ENCODE results near the gene TSPAN9. TPM values are rescaled to one million over a fixed set of nuclear protein-coding genes. Genes with fewer than 3 reads are reported as not detected.

TSPAN9 gene
- total RNA-seq, 3 donors from 2014 or later (not counting 1 experiment from before 2014, with no cell fraction given) = 0.86 to 1.6 (median 1.1) TPM

DNA sequence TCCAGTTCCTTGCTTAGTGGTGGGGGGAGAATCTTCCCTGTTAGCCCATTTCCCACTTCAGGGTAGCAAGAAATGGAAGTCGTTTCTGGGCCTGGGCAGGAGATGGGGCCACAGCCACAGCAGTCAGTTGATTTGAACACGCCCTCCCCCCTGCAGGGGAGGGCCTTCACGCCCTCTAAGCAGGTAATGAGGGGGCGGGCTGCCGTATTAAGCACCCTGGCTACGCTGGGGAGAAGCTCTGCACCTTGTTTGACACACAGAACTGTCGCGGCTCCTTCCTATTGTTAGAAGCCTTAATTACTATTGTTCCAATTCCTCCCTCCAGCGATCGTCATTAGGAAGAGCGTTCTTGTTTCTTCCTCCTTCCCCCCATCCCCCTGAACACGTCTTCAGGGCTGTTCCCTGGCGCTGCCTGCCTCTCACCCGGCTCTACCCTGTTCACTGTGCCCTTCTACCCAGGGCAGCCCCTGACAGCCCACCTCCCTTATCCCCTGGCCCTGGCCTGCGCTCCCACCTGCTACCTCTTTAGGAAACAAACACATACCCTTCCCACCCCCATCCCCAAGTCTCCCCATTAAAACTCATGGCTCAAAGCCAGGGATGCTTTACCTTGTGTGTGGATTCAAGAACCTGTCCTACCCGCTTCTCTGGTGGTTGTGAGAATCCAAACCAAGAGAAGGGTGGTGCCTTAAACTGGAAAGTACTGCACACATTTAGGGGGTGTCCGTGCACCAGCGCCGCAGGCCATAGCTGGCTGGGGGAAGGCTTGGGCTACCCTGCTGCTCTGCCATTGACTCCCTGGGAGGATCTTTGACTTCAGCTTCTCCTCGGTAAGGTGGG, 137.6 kb downstream of the TSPAN9 start:
- Histone ChIP-seq H3K27me3 (ENCODE audit: control insufficient read depth, insufficient read depth, low read length) (no peaks in the 10 kb centered on the region), H3K9me3 (ENCODE audit: control insufficient read depth, insufficient read depth, low read length) (no peaks in the 10 kb centered on the region), H3K36me3 (ENCODE audit: control insufficient read depth, insufficient read depth, low read length) (no peaks in the 10 kb centered on the region), H3K4me1 (ENCODE audit: control insufficient read depth, insufficient read depth, low read length) (no peaks in the 10 kb centered on the region), H3K4me3 (ENCODE audit: low read length) (no peak overlapping the region), H3K27ac (ENCODE audit: low read length) (no peak overlapping the region)
- H3K27ac Mint-ChIP-seq = no peak overlapping the region
- TF ChIP-seq, protein P1, sequence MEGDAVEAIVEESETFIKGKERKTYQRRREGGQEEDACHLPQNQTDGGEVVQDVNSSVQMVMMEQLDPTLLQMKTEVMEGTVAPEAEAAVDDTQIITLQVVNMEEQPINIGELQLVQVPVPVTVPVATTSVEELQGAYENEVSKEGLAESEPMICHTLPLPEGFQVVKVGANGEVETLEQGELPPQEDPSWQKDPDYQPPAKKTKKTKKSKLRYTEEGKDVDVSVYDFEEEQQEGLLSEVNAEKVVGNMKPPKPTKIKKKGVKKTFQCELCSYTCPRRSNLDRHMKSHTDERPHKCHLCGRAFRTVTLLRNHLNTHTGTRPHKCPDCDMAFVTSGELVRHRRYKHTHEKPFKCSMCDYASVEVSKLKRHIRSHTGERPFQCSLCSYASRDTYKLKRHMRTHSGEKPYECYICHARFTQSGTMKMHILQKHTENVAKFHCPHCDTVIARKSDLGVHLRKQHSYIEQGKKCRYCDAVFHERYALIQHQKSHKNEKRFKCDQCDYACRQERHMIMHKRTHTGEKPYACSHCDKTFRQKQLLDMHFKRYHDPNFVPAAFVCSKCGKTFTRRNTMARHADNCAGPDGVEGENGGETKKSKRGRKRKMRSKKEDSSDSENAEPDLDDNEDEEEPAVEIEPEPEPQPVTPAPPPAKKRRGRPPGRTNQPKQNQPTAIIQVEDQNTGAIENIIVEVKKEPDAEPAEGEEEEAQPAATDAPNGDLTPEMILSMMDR (IDR thresholded peaks at IDR 0.05) = no peak
- no peaks in the 10 kb centered on the region for H3K36me3 Mint-ChIP-seq
- H3K27me3 Mint-ChIP-seq (ENCODE audit: low read depth in 2 of 2) = peaks cover 0 to 7% of the 10 kb centered on the region in 2 donors
- ATAC-seq = no peak
- DNase-seq = no peak
- 72% methylated on average over 20 of the region's 20 CpGs for WGBS (ENCODE audit: insufficient coverage)
- no peak overlapping the region for H3K4me3 Mint-ChIP-seq
- no peaks in the 10 kb centered on the region for H3K4me1 Mint-ChIP-seq
- H3K9me3 Mint-ChIP-seq = no peaks in the 10 kb centered on the region
- intact Hi-C loops (cut with micrococcal nuclease) = no loop called here

DNA sequence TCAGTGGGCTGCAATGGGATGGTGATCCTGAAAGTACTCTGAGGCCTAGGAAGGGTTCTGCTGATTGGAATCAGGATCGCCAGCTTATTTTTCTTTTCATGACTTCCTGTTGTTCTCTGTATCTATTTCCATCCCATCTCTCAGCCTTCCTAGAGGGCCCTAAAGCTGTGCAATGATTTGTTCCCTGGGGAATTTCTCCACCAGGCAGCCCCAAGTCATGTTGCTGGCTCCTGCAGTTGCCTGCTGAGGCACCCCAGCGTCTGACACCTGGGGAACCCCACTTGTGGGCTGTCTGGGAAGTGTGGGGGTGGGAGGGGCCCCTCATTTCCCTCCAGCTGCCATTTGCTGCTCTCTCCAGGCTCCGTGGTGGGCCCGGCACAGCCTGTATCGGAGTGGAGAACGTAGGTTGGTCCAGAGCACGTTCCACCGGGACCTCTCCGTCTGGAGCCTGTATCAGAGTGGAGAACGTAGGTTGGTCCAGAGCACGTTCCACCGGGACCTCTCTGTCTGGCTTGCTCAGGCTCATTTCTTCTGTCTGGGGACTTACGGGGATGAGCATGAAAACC, 138.3 kb downstream of the TSPAN9 start:
- no peaks in the 10 kb centered on the region for H3K36me3 ChIP-seq (ENCODE audit: control insufficient read depth, insufficient read depth, low read length)
- no peaks in the 10 kb centered on the region for H3K4me1 ChIP-seq (ENCODE audit: control insufficient read depth, insufficient read depth, low read length)
- no peak overlapping the region for H3K4me3 ChIP-seq (ENCODE audit: low read length)
- Mint-ChIP-seq H3K36me3 (no peaks in the 10 kb centered on the region), H3K27ac (no peak overlapping the region), H3K4me3 (no peak overlapping the region), H3K27me3 (ENCODE audit: low read depth in 2 of 2) (peaks cover 0 to 7% of the 10 kb centered on the region in 2 donors), H3K4me1 (no peaks in the 10 kb centered on the region), H3K9me3 (no peaks in the 10 kb centered on the region)
- TF ChIP-seq, protein P1 (IDR thresholded peaks at IDR 0.05) = no peak
- H3K9me3 ChIP-seq (ENCODE audit: control insufficient read depth, insufficient read depth, low read length) = no peaks in the 10 kb centered on the region
- H3K27me3 ChIP-seq (ENCODE audit: control insufficient read depth, insufficient read depth, low read length) = no peaks in the 10 kb centered on the region
- ATAC-seq (no peak), DNase-seq (no peak)
- 85% methylated on average over 13 of the region's 13 CpGs for WGBS (ENCODE audit: insufficient coverage)
- intact Hi-C loops (cut with micrococcal nuclease) = no loop called here
- H3K27ac ChIP-seq (ENCODE audit: low read length) = no peak overlapping the region

DNA sequence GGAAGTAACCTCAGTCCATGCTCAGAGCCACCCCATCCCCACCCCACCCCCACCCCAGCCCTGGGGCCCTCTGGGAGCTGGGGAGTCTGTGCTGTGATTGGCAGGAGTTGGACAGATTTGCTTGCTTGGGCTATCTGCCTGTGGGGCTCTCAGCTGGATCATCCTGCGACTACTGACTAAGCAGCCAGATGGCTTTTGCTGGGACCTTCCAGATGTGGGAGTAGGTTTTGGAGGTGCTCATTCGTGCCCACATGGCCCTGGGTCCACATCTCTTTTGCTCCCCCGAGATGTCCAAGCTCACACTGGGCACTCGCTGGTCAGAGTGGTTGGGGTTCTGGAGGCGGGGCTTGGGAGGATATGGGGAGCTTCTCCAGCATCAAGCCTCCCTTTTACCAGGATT, 138.9 kb downstream of the TSPAN9 start:
- TF ChIP-seq, protein P1 (IDR thresholded peaks at IDR 0.05) = no peak
- no peaks in the 10 kb centered on the region for H3K4me1 ChIP-seq (ENCODE audit: control insufficient read depth, insufficient read depth, low read length)
- 83% methylated on average over 4 of the region's 5 CpGs for WGBS (ENCODE audit: insufficient coverage)
- no peaks in the 10 kb centered on the region for H3K36me3 ChIP-seq (ENCODE audit: control insufficient read depth, insufficient read depth, low read length)
- Mint-ChIP-seq H3K27me3 (ENCODE audit: low read depth in 2 of 2) (peaks cover 0 to 7% of the 10 kb centered on the region in 2 donors), H3K4me1 (no peaks in the 10 kb centered on the region), H3K27ac (no peak overlapping the region), H3K4me3 (no peak overlapping the region), H3K9me3 (no peaks in the 10 kb centered on the region), H3K36me3 (no peaks in the 10 kb centered on the region)
- H3K27me3 ChIP-seq (ENCODE audit: control insufficient read depth, insufficient read depth, low read length) = no peaks in the 10 kb centered on the region
- DNase-seq (no peak), ATAC-seq (no peak)
- intact Hi-C loops (cut with micrococcal nuclease) = no loop called here
- H3K9me3 ChIP-seq (ENCODE audit: control insufficient read depth, insufficient read depth, low read length) = no peaks in the 10 kb centered on the region
- H3K27ac ChIP-seq (ENCODE audit: low read length) = no peak overlapping the region
- H3K4me3 ChIP-seq (ENCODE audit: low read length) = no peak overlapping the region

Data from natural killer cell (primary cell).